Thymus (tissue), 11 donors: Measurements from ENCODE around the gene KCNK3. TPM values are rescaled to one million over a fixed set of nuclear protein-coding genes. Genes with fewer than 3 reads are reported as not detected.
"Not testable (repeated sequence)": the region's sequence is repeated elsewhere in the genome, so short reads cannot be mapped to it uniquely, and the experiment has no call there.

Experiments
- DNase-seq, 9 donors: peaks; one replicate each; pipeline ENCODE4 v3.0.0-alpha.2; 2013; ENCODE audit warnings: low spot score in 9 of 9, low read depth in 6 of 9, missing footprints in 1 of 9
- H3K27ac ChIP-seq, 2 donors: one replicate each; pipeline ENCODE4 v1.5.1; 2013; ENCODE audit warnings: control low read depth in 1 of 2, low read depth in 1 of 2, low read length in 1 of 2, mild to moderate bottlenecking in 1 of 2, moderate library complexity in 1 of 2
- H3K27me3 ChIP-seq, 2 donors: one replicate each; pipeline ENCODE4 v1.5.1; 2013; ENCODE audit warnings: low read length in 1 of 2; ENCODE audit not compliant: control insufficient read depth in 2 of 2, insufficient read depth in 1 of 2
- H3K36me3 ChIP-seq, 2 donors: one replicate each; pipeline ENCODE4 v1.5.1; 2013; ENCODE audit warnings: low read length in 1 of 2, mild to moderate bottlenecking in 1 of 2, moderate library complexity in 1 of 2; ENCODE audit not compliant: control insufficient read depth in 2 of 2, insufficient read depth in 2 of 2
- H3K4me1 ChIP-seq, 2 donors: one replicate each; pipeline ENCODE4 v1.5.1; 2013; ENCODE audit warnings: low read length in 2 of 2; ENCODE audit not compliant: control insufficient read depth in 2 of 2, insufficient read depth in 2 of 2
- H3K4me3 ChIP-seq, 2 donors: one replicate each; pipeline ENCODE4 v1.5.1; 2013; ENCODE audit warnings: low read length in 2 of 2, control low read depth in 1 of 2, mild to moderate bottlenecking in 1 of 2
- H3K9me3 ChIP-seq, 2 donors: one replicate each; pipeline ENCODE4 v1.5.1; 2013; ENCODE audit warnings: low read length in 1 of 2, mild to moderate bottlenecking in 1 of 2; ENCODE audit not compliant: control insufficient read depth in 2 of 2, insufficient read depth in 1 of 2
- WGBS: extraction: QIAGEN DNeasy Blood & Tissue Kit; methylation state at CpG from one replicate; pipeline ENCODE4 v1.1.7; 2013; 5-methylcytosine and 5-hydroxymethylcytosine counted together
- polyA plus RNA-seq: library from polyadenylated mRNA; stranded (reverse); fragments of 200-250 nt; gene quantifications from one replicate; pipeline ENCODE4 v1.2.3, GENCODE V29; 2013
- total RNA-seq: library from RNA; stranded (reverse); fragments of 120-200 nt; gene quantifications from one replicate; pipeline ENCODE4 v1.2.4, GENCODE V29; 2013
- donor health status: healthy.

KCNK3 gene
- total and polyA plus RNA-seq, 2 donors = 0.05 to 0.71 TPM

DNA sequence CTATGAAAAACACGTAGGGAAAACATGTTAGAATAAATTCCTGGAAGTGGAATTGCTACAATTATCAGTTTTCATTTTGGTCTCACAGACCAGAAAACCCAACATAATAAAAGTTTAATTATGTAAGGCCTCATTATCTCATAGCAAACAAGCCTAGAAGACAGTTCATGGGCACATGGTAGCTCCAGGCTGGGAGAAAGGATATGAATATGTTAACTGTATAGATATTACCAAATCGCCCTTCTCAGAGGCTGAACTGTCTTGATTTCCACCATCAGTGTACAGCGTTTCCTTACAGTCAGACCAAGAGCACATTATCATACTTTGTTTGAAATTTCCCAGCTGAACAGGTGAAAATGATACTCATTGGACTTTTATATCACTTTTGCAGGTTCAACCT, 54.4 kb downstream of the KCNK3 start:
- Histone ChIP-seq H3K9me3 (no peaks in the 10 kb centered on the region), H3K36me3 (no peaks in the 10 kb centered on the region), H3K4me1 (no peaks in the 10 kb centered on the region), H3K27ac (no peak overlapping the region), H3K27me3 (no peaks in the 10 kb centered on the region), H3K4me3 (no peak overlapping the region)
- no peak for DNase-seq
- WGBS = 91% methylated on average over 3 of the region's 3 CpGs

DNA sequence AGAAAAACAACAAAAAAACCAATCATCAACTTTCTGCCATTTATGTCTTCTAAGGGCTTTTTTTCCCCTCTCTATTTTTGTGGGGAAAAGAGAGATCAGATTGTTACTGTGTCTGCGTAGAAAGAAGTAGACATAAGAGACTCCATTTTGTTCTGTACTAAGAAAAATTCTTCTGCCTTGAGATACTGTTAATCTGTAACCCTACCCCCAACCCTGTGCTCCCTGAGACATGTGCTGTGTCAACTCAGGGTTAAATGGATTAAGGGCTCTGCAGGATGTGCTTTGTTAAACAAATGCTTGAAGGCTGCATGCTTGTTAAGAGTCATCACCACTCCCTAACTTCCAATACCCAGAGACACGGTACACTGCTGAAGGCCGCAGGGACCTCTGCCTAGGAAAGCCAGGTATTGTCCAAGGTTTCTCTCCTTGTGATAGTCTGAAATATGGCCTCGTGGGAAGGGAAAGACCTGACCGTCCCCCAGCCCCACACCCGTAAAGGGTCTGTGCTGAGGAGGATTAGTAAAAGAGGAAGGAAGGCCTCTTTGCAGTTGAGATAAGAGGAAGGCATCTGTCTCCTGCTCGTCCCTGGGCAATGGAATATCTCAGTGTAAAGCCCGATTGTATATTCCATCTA, 57.4 kb downstream of the KCNK3 start:
- not testable (repeated sequence) for DNase-seq, H3K27ac ChIP-seq, H3K9me3 ChIP-seq, H3K27me3 ChIP-seq, H3K4me3 ChIP-seq, H3K4me1 ChIP-seq, H3K36me3 ChIP-seq
- WGBS = 43% methylated on average over 8 of the region's 8 CpGs

DNA sequence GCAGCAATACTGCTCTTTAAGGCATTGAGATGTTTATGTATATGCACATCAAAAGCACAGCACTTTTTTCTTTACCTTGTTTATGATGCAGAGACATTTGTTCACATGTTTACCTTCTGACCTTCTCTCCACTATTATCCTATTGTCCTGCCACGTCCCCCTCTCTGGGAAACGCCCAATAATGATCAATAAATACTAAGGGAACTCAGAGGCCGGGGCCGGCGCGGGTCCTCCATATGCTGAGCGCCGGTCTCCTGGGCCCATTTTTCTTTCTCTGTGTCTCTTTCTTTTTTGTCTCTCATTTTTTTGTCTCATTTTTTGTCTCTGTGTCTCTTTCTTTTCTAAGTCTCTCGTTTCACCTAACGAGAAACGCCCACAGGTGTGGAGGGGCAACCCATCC, 57.9 kb downstream of the KCNK3 start:
- not testable (repeated sequence) for H3K36me3 ChIP-seq, DNase-seq, H3K4me3 ChIP-seq, H3K27ac ChIP-seq, H3K9me3 ChIP-seq, H3K4me1 ChIP-seq, H3K27me3 ChIP-seq
- 96% methylated on average over 11 of the region's 11 CpGs for WGBS

DNA sequence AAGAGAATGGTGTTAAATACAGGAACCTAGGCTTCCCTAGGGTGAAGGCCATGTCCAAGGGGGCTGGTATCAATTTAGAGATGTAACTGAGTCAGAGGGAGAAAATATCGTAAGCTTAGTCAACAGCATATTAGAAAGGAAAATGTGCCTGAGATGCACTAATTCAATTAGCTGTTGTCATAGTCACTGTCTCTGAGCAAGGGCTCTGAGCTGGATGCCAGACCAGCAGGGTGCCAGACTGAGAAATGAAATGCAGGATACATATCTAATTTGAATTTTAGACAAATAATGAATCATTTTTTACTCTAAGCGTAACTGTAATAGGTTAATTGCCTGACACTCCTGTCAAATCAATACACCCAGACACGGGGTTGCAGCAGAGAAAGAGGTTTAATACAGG, 60.1 kb downstream of the KCNK3 start:
- no peak overlapping the region for H3K4me3 ChIP-seq
- no peaks in the 10 kb centered on the region for H3K27me3 ChIP-seq
- 96% methylated on average over 3 of the region's 3 CpGs for WGBS
- no peak for DNase-seq
- no peaks in the 10 kb centered on the region for H3K9me3 ChIP-seq
- no peaks in the 10 kb centered on the region for H3K36me3 ChIP-seq
- H3K27ac ChIP-seq = no peak overlapping the region
- no peaks in the 10 kb centered on the region for H3K4me1 ChIP-seq

DNA sequence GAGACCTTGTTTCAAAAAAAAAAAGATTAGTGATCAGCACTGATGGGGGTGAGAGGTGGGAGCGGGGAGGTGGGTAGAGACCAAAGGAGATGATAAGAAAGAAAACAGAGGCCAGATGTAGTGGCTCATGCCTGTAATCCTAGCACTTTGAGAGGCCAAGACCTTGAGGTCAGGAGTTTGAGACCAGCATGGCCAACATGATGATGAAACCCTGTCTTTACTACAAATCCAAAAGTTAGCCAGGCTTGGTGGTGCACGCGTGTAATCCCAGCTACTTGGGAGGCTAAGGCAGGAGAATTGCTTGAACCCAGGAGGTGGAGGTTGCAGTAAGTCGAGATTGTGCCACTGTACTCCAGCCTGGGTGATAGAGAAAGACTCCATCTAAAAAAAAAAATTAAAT, 62.0 kb downstream of the KCNK3 start:
- Histone ChIP-seq H3K27ac (no peak overlapping the region), H3K4me3 (no peak overlapping the region), H3K4me1 (no peaks in the 10 kb centered on the region), H3K9me3 (no peaks in the 10 kb centered on the region), H3K36me3 (no peaks in the 10 kb centered on the region), H3K27me3 (no peaks in the 10 kb centered on the region)
- DNase-seq = no peak
- WGBS = 97% methylated on average over 4 of the region's 4 CpGs

GRCh38 chr2:26754972-26755670, 62.6 kb downstream of the KCNK3 start:
- no peak for DNase-seq
- Histone ChIP-seq H3K4me1 (no peaks in the 10 kb centered on the region), H3K27ac (no peak overlapping the region), H3K27me3 (no peaks in the 10 kb centered on the region), H3K36me3 (no peaks in the 10 kb centered on the region), H3K4me3 (no peak overlapping the region), H3K9me3 (no peaks in the 10 kb centered on the region)
- WGBS = 74% methylated on average over 4 of the region's 4 CpGs

- WGBS = 77% methylated on average over 5 of the region's 5 CpGs
- Histone ChIP-seq H3K9me3 (no peaks in the 10 kb centered on the region), H3K27ac (no peak overlapping the region), H3K36me3 (no peaks in the 10 kb centered on the region), H3K27me3 (no peaks in the 10 kb centered on the region), H3K4me3 (no peak overlapping the region), H3K4me1 (no peaks in the 10 kb centered on the region)
- DNase-seq = no peak
These were observed 63.8 kb downstream of the KCNK3 start for GRCh38 chr2:26756337-26756736.

DNA sequence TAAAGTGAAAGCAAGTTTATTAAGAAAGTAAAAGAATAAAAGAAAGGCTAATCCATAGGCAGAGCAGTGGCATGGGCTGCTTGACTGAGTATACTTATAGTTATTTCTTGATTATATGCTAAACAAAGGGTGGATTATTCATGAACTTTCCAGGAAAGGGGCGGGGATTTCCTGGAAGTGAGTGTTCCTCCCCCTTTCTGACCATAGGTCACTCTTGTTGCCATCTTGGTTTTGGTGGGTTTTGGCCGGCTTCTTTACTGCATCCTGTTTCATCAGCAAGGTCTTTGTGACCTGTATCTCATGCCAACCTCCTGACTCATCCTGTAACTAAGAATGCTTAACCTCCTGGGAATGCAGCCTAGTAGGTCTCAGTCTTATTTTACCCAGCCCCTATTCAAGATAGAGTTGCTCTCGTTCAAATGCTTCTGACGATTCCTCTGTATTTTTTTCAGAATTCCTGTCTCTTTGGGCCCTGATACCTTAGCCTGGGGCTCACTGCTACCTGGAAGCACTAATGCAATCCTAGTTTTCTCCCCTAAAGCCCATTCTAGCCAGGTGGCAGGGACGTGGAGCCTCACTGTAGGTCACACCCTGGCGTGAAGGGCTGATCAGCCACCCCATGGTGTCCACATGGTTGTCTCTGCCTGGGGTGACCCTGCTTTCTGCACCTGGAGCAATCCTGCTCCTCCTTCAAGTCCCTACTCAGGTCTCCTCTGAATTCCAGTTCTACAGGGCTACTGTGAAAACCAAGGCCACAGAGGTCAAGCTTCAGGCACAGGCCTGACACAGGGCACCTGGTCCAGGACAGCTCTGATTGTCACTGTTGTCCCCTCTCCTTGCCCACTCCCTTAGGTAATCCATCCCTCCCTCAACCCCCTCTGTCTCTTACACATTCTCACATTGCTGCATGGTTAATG, 65.6 kb downstream of the KCNK3 start:
- DNase-seq = no peak
- WGBS = 92% methylated on average over 6 of the region's 6 CpGs

DNA sequence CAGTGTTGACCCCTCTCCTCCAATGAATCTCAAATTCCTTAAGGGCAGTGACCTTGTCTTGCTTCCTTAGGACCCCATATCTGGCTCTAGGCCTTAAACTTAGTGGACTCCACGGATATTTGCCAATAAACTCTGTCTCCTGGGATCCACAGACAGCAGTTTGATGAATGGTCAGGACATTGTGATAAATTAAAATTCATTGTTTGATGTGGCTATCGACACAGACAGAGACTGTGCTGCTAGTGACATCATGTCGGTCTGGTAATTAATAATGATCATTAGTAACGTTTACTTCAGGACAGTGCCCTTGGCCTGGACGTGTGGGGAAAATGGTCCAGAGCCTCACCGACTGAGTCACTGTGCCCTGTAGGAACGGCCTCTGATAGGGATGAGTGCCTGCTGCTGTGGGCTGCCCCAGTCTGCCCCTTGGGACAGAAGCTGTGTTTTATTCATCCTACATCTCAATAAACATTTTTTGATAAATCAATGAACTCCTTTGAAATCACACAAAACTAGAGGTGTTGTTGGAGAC, 66.3 kb downstream of the KCNK3 start:
- H3K36me3 ChIP-seq = no peaks in the 10 kb centered on the region
- H3K27me3 ChIP-seq = peaks cover 0 to 6% of the 10 kb centered on the region in 2 donors
- WGBS = 97% methylated on average over 7 of the region's 7 CpGs
- H3K27ac ChIP-seq = no peak overlapping the region
- no peaks in the 10 kb centered on the region for H3K9me3 ChIP-seq
- DNase-seq = no peak
- H3K4me1 ChIP-seq = peaks cover 0 to 5% of the 10 kb centered on the region in 2 donors
- no peak overlapping the region for H3K4me3 ChIP-seq

More for the DNA sequence above, 65.6 kb downstream of the KCNK3 start:
- H3K9me3 ChIP-seq = no peaks in the 10 kb centered on the region
- H3K27me3 ChIP-seq = peaks cover 0 to 2% of the 10 kb centered on the region in 2 donors
- H3K27ac ChIP-seq = no peak overlapping the region
- H3K36me3 ChIP-seq = no peaks in the 10 kb centered on the region
- no peaks in the 10 kb centered on the region for H3K4me1 ChIP-seq
- H3K4me3 ChIP-seq = no peak overlapping the region
